OCI-LY1 (cell line): ENCODE measurements around the gene GLRA3.
"Not testable (repeated sequence)": the region's sequence is repeated elsewhere in the genome, so short reads cannot be mapped to it uniquely, and the experiment has no call there.

Source experiments
- H2AFZ ChIP-seq: fragments of 200-600 bp; sonication (generic), shearing (Covaris generic); 2 replicates; pipeline ENCODE4 v1.6.0; 2014; ENCODE audit warnings: antibody characterized with exemption, mild to moderate bottlenecking, low read length
- H3F3A ChIP-seq: fragments of 200-600 bp; sonication (generic), shearing (Covaris generic); 2 replicates; pipeline ENCODE4 v1.6.0; 2014; ENCODE audit warnings: mild to moderate bottlenecking, antibody characterized with exemption, low read length, moderate library complexity; ENCODE audit not compliant: insufficient read depth
- H3K27ac ChIP-seq: fragments of 200-600 bp; sonication (generic); 2 replicates; pipeline ENCODE4 v1.5.1; 2014; ENCODE audit warnings: low read length, mixed run types, mild to moderate bottlenecking, low read depth; ENCODE audit not compliant: poor library complexity, severe bottlenecking
- H3K27me3 ChIP-seq: fragments of 200-600 bp; sonication (generic); 2 replicates; pipeline ENCODE4 v1.6.0; 2014; ENCODE audit warnings: antibody characterized with exemption, mild to moderate bottlenecking, low read length, moderate library complexity; ENCODE audit not compliant: insufficient read depth
- H3K36me3 ChIP-seq: fragments of 200-600 bp; sonication (generic); 2 replicates; pipeline ENCODE4 v1.6.1; 2014; ENCODE audit warnings: mild to moderate bottlenecking, antibody characterized with exemption, low read length, moderate library complexity, mixed read lengths; ENCODE audit not compliant: insufficient read depth
- H3K4me1 ChIP-seq: fragments of 200-600 bp; sonication (generic); 2 replicates; pipeline ENCODE4 v1.5.1; 2014; ENCODE audit warnings: mild to moderate bottlenecking, low read length, moderate library complexity; ENCODE audit not compliant: insufficient read depth, severe bottlenecking
- H3K4me2 ChIP-seq: fragments of 200-600 bp; sonication (generic), shearing (Covaris generic); 2 replicates; pipeline ENCODE4 v1.6.1; 2014; ENCODE audit warnings: low read length
- H3K4me3 ChIP-seq: fragments of 200-600 bp; sonication (generic); 2 replicates; pipeline ENCODE4 v1.5.1; 2014; ENCODE audit warnings: low read length, low read depth, mild to moderate bottlenecking, mixed read lengths; ENCODE audit not compliant: poor library complexity, severe bottlenecking
- H3K79me2 ChIP-seq: fragments of 200-600 bp; shearing (Covaris generic); 2 replicates; pipeline ENCODE4 v1.6.1; 2016; ENCODE audit warnings: mixed run types, low read length, mixed read lengths; ENCODE audit not compliant: insufficient read depth
- H3K9ac ChIP-seq: fragments of 200-600 bp; sonication (generic), shearing (Covaris generic); 2 replicates; pipeline ENCODE4 v1.6.1; 2014; ENCODE audit warnings: mild to moderate bottlenecking, low read length, mixed read lengths
- H3K9me2 ChIP-seq: fragments of 200-600 bp; sonication (generic), shearing (Covaris generic); 2 replicates; pipeline ENCODE4 v1.6.1; 2014; ENCODE audit warnings: low read depth, mild to moderate bottlenecking, low read length, mixed read lengths
- H3K9me3 ChIP-seq: fragments of 200-600 bp; shearing (Covaris generic); 2 replicates; pipeline ENCODE4 v1.6.1; 2014; ENCODE audit warnings: low read length, mixed read lengths
- H4K20me1 ChIP-seq: fragments of 200-600 bp; sonication (generic), shearing (Covaris generic); 2 replicates; pipeline ENCODE4 v1.6.0; 2016; ENCODE audit warnings: mild to moderate bottlenecking, low read length; ENCODE audit not compliant: insufficient read depth
- CTCF ChIP-seq: fragments of 200-600 bp; sonication (generic), shearing (Covaris generic); IDR thresholded peaks from 2 replicates; pipeline ENCODE4 v1.5.1; 2017; ENCODE audit warnings: mild to moderate bottlenecking, antibody characterized with exemption, low read length, moderate library complexity, mixed read lengths
- EZH2 ChIP-seq: fragments of 200-600 bp; sonication (generic), shearing (Covaris generic); IDR thresholded peaks from 2 replicates; pipeline ENCODE4 v1.8.0; 2017; ENCODE audit warnings: borderline replicate concordance, mixed run types, mild to moderate bottlenecking, antibody characterized with exemption, low read length, moderate library complexity, mixed read lengths

Gene GLRA3

GRCh38 chr4:174631901-174632758 is 196.9 kb downstream of the GLRA3 start:
- no peaks in the 10 kb centered on the region for H3K4me1 ChIP-seq
- H3K9me3 ChIP-seq = no peaks in the 10 kb centered on the region
- H3K27me3 ChIP-seq = no peaks in the 10 kb centered on the region
- no peak overlapping the region for H2AFZ ChIP-seq
- H3K9me2 ChIP-seq = no peaks in the 10 kb centered on the region
- H3F3A ChIP-seq = no peaks in the 10 kb centered on the region
- no peak overlapping the region for H3K9ac ChIP-seq
- H4K20me1 ChIP-seq = no peaks in the 10 kb centered on the region
- H3K36me3 ChIP-seq = no peaks in the 10 kb centered on the region
- H3K4me2 ChIP-seq = no peak overlapping the region
- H3K79me2 ChIP-seq = no peaks in the 10 kb centered on the region
- TF ChIP-seq EZH2 (no peak), CTCF (peak; percentile 92)
- H3K4me3 ChIP-seq = no peak overlapping the region
- H3K27ac ChIP-seq = no peak overlapping the region

- H3K9ac ChIP-seq, H4K20me1 ChIP-seq, H2AFZ ChIP-seq, H3K27me3 ChIP-seq, H3K4me1 ChIP-seq, H3K4me3 ChIP-seq, H3K9me3 ChIP-seq, H3K4me2 ChIP-seq, H3K9me2 ChIP-seq, H3K27ac ChIP-seq, H3K36me3 ChIP-seq, H3K79me2 ChIP-seq, H3F3A ChIP-seq: not testable (repeated sequence)
These were observed 199.1 kb downstream of the GLRA3 start for GRCh38 chr4:174629907-174630450.

GRCh38 chr4:174629265-174629664 is 199.8 kb downstream of the GLRA3 start:
- Histone ChIP-seq H3K9me2 (no peaks in the 10 kb centered on the region), H3K36me3 (no peaks in the 10 kb centered on the region), H4K20me1 (no peaks in the 10 kb centered on the region), H3K27me3 (no peaks in the 10 kb centered on the region), H3F3A (no peaks in the 10 kb centered on the region), H2AFZ (no peak overlapping the region), H3K79me2 (no peaks in the 10 kb centered on the region), H3K4me2 (no peak overlapping the region), H3K9ac (no peak overlapping the region), H3K4me1 (no peaks in the 10 kb centered on the region), H3K27ac (no peak overlapping the region), H3K4me3 (no peak overlapping the region), H3K9me3 (no peaks in the 10 kb centered on the region)
- no peak for TF ChIP-seq EZH2
- no peak for TF ChIP-seq CTCF
